Measurements from ENCODE around the gene ALKBH5. TPM values are rescaled to one million over a fixed set of nuclear protein-coding genes. Genes with fewer than 3 reads are reported as not detected.

The ALKBH5 gene
- total and polyA plus RNA-seq, 9 of the 15 experiments (the other 6 are each of a cell fraction or from before 2014, with no cell fraction given) = 11.4 to 70.0 (median 47.4) TPM

- H3K9me1 ChIP-seq (ENCODE audit: control insufficient read depth, insufficient read depth, low read length) = no peaks in the 10 kb centered on the region
- H3K4me1 ChIP-seq (replicated peaks in 1 of 2; ENCODE audit: control insufficient read depth in 2 of 2, insufficient read depth in 2 of 2, low read length in 2 of 2) = peaks cover 0 to 22% of the 10 kb centered on the region in 2 experiments; a peak in 1 of 5 replicates
- no peaks in the 10 kb centered on the region for H3K27me3 ChIP-seq (ENCODE audit: control insufficient read depth in 2 of 2, insufficient read depth in 2 of 2, low read length in 2 of 2)
- no peak overlapping the region for H3K4me3 ChIP-seq
- H2AFZ ChIP-seq (ENCODE audit: low read depth, low read length) = no peak overlapping the region
- in situ Hi-C loops (cut with MboI) (no loop called here), intact Hi-C loops (cut with micrococcal nuclease) (no loop called here)
- no peak overlapping the region for H3K9ac ChIP-seq (ENCODE audit: insufficient read depth in 1 of 2, low read depth in 2 of 2, low read length in 2 of 2)
- no peak overlapping the region for H3K27ac ChIP-seq (ENCODE audit: extremely low read depth, low read depth, low read length)
- WGBS (ENCODE audit: insufficient coverage, low coverage, missing lambda C conversion rate) = 85% methylated on average over 8 of the region's 22 CpGs
- H4K20me1 ChIP-seq (replicated peaks; ENCODE audit: control insufficient read depth, insufficient read depth, low read length) = no peaks in the 10 kb centered on the region
- ATAC-seq (no peak), DNase-seq (ENCODE audit: extremely low read depth in 1 of 4, low spot score in 3 of 4) (no peak), FAIRE-seq (no peak)
- H3K4me2 ChIP-seq (ENCODE audit: insufficient read depth, low read length) = no peak overlapping the region
- TF ChIP-seq NR3C1 (CRISPR knock-in tag; IDR thresholded peaks at IDR 0.05) (no peak), ZNF668 (CRISPR knock-in tag; IDR thresholded peaks at IDR 0.05) (no peak), CCAR2 (IDR thresholded peaks at IDR 0.05; ENCODE audit: low read depth, low read length) (no peak), PTBP1 (IDR thresholded peaks at IDR 0.05; ENCODE audit: low read depth, low read length) (no peak), NONO (IDR thresholded peaks at IDR 0.05; ENCODE audit: low read depth in 2 of 2, low read length in 1 of 2) (no peak), ZNF780A (CRISPR knock-in tag; IDR thresholded peaks at IDR 0.05) (no peak), CREBBP (IDR thresholded peaks at IDR 0.05; ENCODE audit: low read depth, low read length) (no peak), XRCC5 (IDR thresholded peaks at IDR 0.05; ENCODE audit: low read depth, low read length) (no peak)
- H3K79me2 ChIP-seq (ENCODE audit: control insufficient read depth, insufficient read depth, low read length) = no peaks in the 10 kb centered on the region
- POLR2A ChIA-PET = interaction anchor here (0.6 kb wide), 1 partner anchor 18 kb away, joined by 3 read pairs; no protein-coding TSS in a partner anchor
- H3K9me3 ChIP-seq (replicated peaks; ENCODE audit: control insufficient read depth, insufficient read depth, low read depth, low read length) = no peaks in the 10 kb centered on the region
- H3K36me3 ChIP-seq (ENCODE audit: control insufficient read depth, insufficient read depth, low read length) = no peaks in the 10 kb centered on the region
- CTCF ChIA-PET (ENCODE audit: low intra/inter-chr PET ratio) = no interaction called here
- no TSS peak for BruUV-seq (replicated peaks)
These were observed 51.3 kb downstream of the ALKBH5 start for GRCh38 chr17:18234853-18235380.
